Measurements from ENCODE around the gene SGMS1. TPM values are rescaled to one million over a fixed set of nuclear protein-coding genes. Genes with fewer than 3 reads are reported as not detected.

Gene SGMS1
- total and polyA plus RNA-seq, 2 experiments from 2014 or later = 15.0 to 34.7 TPM

DNA sequence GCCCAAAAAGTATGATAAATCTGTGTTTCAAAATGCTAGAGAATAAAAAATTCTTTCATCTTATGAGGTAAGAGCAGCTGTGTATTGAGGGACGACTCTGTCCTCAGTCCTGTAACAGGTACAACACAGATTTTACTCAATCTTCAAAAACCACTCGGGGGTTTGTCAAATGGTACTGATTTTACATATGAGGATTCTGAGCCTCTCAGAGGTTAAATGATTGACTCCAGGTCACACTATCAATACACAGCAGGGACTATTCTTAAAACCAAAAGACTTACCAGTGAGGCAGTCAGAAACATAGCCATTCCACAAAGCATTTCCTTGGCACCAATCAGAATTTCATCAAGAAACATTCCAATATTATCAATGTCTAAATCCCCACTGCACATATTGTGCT, 95.5 kb downstream of the SGMS1 start (continued):
- TF ChIP-seq, protein P1, sequence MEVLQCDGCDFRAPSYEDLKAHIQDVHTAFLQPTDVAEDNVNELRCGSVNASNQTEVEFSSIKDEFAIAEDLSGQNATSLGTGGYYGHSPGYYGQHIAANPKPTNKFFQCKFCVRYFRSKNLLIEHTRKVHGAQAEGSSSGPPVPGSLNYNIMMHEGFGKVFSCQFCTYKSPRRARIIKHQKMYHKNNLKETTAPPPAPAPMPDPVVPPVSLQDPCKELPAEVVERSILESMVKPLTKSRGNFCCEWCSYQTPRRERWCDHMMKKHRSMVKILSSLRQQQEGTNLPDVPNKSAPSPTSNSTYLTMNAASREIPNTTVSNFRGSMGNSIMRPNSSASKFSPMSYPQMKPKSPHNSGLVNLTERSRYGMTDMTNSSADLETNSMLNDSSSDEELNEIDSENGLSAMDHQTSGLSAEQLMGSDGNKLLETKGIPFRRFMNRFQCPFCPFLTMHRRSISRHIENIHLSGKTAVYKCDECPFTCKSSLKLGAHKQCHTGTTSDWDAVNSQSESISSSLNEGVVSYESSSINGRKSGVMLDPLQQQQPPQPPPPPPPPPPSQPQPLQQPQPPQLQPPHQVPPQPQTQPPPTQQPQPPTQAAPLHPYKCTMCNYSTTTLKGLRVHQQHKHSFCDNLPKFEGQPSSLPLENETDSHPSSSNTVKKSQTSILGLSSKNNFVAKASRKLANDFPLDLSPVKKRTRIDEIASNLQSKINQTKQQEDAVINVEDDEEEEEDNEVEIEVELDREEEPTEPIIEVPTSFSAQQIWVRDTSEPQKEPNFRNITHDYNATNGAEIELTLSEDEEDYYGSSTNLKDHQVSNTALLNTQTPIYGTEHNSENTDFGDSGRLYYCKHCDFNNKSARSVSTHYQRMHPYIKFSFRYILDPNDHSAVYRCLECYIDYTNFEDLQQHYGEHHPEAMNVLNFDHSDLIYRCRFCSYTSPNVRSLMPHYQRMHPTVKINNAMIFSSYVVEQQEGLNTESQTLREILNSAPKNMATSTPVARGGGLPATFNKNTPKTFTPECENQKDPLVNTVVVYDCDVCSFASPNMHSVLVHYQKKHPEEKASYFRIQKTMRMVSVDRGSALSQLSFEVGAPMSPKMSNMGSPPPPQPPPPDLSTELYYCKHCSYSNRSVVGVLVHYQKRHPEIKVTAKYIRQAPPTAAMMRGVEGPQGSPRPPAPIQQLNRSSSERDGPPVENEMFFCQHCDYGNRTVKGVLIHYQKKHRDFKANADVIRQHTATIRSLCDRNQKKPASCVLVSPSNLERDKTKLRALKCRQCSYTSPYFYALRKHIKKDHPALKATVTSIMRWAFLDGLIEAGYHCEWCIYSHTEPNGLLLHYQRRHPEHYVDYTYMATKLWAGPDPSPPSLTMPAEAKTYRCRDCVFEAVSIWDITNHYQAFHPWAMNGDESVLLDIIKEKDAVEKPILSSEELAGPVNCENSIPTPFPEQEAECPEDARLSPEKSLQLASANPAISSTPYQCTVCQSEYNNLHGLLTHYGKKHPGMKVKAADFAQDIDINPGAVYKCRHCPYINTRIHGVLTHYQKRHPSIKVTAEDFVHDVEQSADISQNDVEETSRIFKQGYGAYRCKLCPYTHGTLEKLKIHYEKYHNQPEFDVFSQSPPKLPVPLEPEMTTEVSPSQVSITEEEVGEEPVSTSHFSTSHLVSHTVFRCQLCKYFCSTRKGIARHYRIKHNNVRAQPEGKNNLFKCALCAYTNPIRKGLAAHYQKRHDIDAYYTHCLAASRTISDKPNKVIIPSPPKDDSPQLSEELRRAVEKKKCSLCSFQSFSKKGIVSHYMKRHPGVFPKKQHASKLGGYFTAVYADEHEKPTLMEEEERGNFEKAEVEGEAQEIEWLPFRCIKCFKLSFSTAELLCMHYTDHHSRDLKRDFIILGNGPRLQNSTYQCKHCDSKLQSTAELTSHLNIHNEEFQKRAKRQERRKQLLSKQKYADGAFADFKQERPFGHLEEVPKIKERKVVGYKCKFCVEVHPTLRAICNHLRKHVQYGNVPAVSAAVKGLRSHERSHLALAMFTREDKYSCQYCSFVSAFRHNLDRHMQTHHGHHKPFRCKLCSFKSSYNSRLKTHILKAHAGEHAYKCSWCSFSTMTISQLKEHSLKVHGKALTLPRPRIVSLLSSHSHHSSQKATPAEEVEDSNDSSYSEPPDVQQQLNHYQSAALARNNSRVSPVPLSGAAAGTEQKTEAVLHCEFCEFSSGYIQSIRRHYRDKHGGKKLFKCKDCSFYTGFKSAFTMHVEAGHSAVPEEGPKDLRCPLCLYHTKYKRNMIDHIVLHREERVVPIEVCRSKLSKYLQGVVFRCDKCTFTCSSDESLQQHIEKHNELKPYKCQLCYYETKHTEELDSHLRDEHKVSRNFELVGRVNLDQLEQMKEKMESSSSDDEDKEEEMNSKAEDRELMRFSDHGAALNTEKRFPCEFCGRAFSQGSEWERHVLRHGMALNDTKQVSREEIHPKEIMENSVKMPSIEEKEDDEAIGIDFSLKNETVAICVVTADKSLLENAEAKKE (CRISPR knock-in tag; IDR thresholded peaks at IDR 0.05) = no peak
- TF ChIP-seq STAT1 (IDR thresholded peaks at IDR 0.05; ENCODE audit: unreplicated experiment) (no peak), EZH2 (IDR thresholded peaks at IDR 0.05; ENCODE audit: low read depth, unreplicated experiment) (no peak), ZNF114 (CRISPR knock-in tag; IDR thresholded peaks at IDR 0.05) (no peak), NANOG (IDR thresholded peaks at IDR 0.05; ENCODE audit: borderline replicate concordance) (no peak), EZH2phosphoT487 (IDR thresholded peaks at IDR 0.05; ENCODE audit: unreplicated experiment) (no peak), CREB1 (CRISPR knock-in tag; IDR thresholded peaks at IDR 0.05; ENCODE audit: low read depth) (no peak)
- TF ChIP-seq, protein P2, sequence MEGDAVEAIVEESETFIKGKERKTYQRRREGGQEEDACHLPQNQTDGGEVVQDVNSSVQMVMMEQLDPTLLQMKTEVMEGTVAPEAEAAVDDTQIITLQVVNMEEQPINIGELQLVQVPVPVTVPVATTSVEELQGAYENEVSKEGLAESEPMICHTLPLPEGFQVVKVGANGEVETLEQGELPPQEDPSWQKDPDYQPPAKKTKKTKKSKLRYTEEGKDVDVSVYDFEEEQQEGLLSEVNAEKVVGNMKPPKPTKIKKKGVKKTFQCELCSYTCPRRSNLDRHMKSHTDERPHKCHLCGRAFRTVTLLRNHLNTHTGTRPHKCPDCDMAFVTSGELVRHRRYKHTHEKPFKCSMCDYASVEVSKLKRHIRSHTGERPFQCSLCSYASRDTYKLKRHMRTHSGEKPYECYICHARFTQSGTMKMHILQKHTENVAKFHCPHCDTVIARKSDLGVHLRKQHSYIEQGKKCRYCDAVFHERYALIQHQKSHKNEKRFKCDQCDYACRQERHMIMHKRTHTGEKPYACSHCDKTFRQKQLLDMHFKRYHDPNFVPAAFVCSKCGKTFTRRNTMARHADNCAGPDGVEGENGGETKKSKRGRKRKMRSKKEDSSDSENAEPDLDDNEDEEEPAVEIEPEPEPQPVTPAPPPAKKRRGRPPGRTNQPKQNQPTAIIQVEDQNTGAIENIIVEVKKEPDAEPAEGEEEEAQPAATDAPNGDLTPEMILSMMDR (conservative IDR thresholded peaks at IDR 0.05; ENCODE audit: low read depth in 2 of 2) = no peak
- TF ChIP-seq, protein P3, sequence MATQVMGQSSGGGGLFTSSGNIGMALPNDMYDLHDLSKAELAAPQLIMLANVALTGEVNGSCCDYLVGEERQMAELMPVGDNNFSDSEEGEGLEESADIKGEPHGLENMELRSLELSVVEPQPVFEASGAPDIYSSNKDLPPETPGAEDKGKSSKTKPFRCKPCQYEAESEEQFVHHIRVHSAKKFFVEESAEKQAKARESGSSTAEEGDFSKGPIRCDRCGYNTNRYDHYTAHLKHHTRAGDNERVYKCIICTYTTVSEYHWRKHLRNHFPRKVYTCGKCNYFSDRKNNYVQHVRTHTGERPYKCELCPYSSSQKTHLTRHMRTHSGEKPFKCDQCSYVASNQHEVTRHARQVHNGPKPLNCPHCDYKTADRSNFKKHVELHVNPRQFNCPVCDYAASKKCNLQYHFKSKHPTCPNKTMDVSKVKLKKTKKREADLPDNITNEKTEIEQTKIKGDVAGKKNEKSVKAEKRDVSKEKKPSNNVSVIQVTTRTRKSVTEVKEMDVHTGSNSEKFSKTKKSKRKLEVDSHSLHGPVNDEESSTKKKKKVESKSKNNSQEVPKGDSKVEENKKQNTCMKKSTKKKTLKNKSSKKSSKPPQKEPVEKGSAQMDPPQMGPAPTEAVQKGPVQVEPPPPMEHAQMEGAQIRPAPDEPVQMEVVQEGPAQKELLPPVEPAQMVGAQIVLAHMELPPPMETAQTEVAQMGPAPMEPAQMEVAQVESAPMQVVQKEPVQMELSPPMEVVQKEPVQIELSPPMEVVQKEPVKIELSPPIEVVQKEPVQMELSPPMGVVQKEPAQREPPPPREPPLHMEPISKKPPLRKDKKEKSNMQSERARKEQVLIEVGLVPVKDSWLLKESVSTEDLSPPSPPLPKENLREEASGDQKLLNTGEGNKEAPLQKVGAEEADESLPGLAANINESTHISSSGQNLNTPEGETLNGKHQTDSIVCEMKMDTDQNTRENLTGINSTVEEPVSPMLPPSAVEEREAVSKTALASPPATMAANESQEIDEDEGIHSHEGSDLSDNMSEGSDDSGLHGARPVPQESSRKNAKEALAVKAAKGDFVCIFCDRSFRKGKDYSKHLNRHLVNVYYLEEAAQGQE (IDR thresholded peaks at IDR 0.05; ENCODE audit: unreplicated experiment) = no peak
- TF ChIP-seq, protein P4, sequence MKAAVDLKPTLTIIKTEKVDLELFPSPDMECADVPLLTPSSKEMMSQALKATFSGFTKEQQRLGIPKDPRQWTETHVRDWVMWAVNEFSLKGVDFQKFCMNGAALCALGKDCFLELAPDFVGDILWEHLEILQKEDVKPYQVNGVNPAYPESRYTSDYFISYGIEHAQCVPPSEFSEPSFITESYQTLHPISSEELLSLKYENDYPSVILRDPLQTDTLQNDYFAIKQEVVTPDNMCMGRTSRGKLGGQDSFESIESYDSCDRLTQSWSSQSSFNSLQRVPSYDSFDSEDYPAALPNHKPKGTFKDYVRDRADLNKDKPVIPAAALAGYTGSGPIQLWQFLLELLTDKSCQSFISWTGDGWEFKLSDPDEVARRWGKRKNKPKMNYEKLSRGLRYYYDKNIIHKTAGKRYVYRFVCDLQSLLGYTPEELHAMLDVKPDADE (IDR thresholded peaks at IDR 0.05) = no peak
